ENCODE data around the gene SERPINI2.

GRCh38 chr3:167437428-167438139, 36.3 kb downstream of the SERPINI2 start:
- TF ChIP-seq, protein P1, sequence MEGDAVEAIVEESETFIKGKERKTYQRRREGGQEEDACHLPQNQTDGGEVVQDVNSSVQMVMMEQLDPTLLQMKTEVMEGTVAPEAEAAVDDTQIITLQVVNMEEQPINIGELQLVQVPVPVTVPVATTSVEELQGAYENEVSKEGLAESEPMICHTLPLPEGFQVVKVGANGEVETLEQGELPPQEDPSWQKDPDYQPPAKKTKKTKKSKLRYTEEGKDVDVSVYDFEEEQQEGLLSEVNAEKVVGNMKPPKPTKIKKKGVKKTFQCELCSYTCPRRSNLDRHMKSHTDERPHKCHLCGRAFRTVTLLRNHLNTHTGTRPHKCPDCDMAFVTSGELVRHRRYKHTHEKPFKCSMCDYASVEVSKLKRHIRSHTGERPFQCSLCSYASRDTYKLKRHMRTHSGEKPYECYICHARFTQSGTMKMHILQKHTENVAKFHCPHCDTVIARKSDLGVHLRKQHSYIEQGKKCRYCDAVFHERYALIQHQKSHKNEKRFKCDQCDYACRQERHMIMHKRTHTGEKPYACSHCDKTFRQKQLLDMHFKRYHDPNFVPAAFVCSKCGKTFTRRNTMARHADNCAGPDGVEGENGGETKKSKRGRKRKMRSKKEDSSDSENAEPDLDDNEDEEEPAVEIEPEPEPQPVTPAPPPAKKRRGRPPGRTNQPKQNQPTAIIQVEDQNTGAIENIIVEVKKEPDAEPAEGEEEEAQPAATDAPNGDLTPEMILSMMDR (IDR thresholded peaks at IDR 0.05) = no peak
- TF ChIP-seq POLR2A (IDR thresholded peaks at IDR 0.05) = no peak

Measured in sigmoid colon (tissue), 3 donors.